HFF-Myc (cell line): ENCODE results near the gene SORBS1.

Experiments used
- DNase-seq: peaks from one replicate; pipeline ENCODE4 v3.0.0-alpha.2; 2011; ENCODE audit warnings: low read depth; ENCODE audit errors: extremely low read depth
- H3K4me3 ChIP-seq: replicated peaks from 2 replicates; pipeline ENCODE4 v1.5.1; 2011; ENCODE audit warnings: low read depth, mild to moderate bottlenecking, control low read depth, low read length
- TF ChIP-seq, protein P1 (sequence below): IDR thresholded peaks from 2 replicates; pipeline ENCODE4 v1.5.1; 2012; ENCODE audit warnings: mild to moderate bottlenecking, low read depth, low read length, control low read depth; ENCODE audit errors: missing control alignments

SORBS1 gene

DNA sequence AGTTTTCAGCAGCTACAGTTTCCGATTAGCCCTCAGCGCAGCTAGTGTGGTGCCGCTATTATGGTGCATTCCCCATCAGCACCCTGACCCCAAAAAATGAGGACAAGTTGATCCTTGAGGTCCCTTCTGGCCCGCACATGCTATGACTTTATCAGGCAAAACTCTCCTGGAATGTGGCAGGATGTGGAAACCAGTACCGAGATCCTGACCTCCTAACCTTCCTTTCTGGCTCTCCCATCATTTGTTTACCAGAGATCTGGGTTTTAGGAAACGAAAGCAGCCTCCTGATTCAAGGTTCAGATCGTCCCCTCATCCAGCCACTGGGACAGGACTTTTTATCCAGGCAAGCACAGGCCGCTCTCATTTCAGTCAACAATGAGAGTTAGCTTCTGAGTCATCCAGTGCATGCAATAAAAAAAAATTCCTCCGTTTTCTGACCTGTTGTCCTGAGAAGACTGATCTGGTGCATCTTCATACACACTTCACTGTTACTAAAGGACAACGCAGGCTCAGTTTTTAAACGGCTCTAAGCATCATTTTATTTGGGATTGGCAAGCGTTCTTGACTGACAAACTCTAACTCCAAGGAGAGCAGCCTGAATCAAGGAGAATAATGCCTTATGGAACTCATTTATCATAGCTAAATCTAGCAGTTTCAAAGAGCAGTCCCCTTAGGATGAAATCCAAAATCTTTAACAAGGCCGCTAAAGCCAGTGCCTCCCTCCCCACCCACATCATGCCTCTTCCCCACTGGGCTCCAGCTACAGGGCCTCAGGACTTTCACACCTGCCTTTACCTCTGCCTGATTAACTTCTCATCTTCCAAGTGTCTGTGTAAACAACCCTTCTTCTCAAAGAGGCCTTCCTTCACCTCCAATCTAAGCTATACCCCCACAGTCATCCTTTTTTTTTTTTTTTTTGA is 287.5 kb downstream of the SORBS1 start:
- TF ChIP-seq, protein P1, sequence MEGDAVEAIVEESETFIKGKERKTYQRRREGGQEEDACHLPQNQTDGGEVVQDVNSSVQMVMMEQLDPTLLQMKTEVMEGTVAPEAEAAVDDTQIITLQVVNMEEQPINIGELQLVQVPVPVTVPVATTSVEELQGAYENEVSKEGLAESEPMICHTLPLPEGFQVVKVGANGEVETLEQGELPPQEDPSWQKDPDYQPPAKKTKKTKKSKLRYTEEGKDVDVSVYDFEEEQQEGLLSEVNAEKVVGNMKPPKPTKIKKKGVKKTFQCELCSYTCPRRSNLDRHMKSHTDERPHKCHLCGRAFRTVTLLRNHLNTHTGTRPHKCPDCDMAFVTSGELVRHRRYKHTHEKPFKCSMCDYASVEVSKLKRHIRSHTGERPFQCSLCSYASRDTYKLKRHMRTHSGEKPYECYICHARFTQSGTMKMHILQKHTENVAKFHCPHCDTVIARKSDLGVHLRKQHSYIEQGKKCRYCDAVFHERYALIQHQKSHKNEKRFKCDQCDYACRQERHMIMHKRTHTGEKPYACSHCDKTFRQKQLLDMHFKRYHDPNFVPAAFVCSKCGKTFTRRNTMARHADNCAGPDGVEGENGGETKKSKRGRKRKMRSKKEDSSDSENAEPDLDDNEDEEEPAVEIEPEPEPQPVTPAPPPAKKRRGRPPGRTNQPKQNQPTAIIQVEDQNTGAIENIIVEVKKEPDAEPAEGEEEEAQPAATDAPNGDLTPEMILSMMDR, result no peak
- peak; percentile 86 for DNase-seq
- peak overlapping the region; percentile 22 for H3K4me3 ChIP-seq

DNA sequence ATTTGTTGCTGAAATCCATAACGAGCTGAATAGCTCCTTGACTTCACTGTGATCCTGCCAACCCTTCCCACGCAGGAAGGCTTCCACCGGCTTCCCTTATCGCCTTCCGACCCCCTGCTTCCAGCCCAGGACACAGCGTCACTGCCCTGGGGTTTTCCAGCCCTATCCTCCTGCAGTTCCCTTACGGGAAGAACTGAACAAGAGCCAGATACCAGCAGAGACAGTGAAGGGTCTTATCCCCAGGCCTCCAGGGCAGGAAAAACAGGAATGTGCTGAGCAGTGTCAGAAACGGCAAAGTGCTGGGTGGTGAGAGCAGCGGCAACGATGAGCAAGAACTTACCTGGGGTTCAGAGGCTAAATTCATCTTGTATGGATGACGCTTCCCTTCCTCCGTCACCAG is 292.7 kb downstream of the SORBS1 start:
- H3K4me3 ChIP-seq, result no peak overlapping the region
- no peak for DNase-seq
- TF ChIP-seq, protein P1, result no peak

DNA sequence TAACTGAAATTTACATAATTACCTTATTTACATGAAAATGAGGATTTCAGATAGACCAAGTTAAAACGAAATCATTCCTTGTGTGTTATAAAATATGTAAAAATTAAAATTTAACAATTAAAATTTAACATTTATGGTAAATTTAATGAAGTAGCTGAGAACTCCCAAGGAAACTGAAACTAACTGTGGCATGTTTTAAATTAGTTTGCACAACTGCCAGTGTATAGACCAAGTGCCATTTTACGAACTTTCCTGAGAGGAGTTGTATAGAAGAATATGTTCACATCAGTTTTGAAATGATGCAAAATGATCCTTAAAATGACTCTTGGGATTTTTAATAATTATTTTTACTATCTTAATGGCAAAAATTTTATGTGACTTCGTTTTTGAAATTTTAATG is 293.9 kb downstream of the SORBS1 start:
- H3K4me3 ChIP-seq, result no peak overlapping the region
- TF ChIP-seq, protein P1, result no peak
- no peak for DNase-seq

DNA sequence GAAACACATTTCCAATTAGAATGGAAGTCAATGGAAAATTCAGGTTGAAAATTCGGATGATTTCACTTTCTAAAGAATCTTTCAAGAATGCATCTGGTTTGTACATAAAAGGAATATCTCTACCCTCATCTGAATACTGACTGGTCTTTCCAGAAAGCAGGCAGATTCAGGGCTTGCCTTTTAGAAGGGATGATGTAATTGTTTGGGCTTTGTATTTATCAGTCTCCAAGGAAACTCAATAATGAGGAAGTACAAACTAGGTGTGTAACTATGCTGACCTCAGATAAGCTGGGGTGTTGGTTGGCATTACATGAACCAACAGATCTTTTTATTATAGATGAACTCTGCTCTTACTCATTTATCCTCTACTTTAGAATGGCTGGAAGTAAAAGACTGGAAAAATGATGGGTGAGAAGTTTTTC is 294.5 kb downstream of the SORBS1 start:
- peak; percentile 57 for DNase-seq
- TF ChIP-seq, protein P1, result no peak
- H3K4me3 ChIP-seq, result no peak overlapping the region

DNA sequence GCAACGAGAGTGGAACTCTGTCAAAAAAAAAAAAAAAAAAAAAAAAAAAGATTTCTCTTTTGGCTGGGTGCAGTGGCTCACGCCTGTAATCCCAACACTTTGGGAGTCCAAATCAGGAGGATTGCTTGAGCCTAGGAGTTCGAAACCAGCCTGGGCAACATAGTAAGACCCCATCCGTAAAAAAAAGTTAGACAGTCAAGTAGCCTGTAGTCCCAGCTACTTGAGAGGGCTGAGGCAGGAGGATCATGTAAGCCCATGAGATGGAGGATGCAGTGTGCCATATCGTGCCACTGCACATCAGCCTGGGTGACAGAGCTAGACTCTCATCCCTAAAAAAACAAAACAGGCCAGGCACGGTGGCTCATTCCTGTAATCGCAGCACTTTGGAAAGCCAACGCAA is 295.6 kb downstream of the SORBS1 start:
- H3K4me3 ChIP-seq, result no peak overlapping the region
- no peak for DNase-seq
- TF ChIP-seq, protein P1, result no peak

DNA sequence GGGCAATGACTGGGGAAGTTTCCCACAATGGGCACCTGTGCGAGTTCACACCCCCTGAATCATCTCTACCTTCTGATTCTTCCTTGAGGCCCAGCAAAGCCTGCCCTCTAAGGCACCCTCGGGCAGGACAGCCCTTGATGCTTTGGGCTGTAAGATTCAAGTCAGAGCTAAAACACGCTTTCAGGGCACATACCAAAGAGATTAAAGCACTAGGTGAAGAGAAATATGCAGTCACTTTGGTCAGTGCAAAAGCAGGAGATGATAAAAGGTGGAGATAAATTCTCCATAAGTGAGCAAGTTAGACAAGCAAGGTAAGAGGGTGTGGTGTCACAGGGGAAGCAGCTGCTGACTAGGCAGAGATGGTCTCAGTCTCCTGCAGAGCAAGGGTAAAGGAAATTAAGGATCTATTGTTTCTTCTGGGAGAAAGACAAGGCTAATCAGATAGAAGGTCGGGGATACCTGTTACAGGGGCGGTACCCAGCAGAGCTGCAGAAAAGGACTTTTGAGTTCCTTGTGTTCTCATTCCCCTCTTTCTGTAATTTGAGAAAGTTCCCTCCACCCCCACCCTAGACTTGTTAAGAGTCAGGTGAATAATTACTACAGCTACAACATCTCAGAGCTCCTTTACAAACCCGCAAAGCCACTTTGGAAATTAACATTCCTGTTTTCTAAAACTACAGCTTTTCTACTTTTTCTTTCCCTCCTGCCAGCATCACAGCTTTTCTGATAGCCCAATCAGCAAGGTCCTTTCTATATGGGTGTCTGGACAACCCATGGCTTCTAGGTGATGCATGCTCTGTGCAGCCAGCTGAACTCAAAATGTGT is 296.7 kb downstream of the SORBS1 start:
- no peak overlapping the region for H3K4me3 ChIP-seq
- TF ChIP-seq, protein P1, result no peak
- DNase-seq, result no peak
